GM13977 (cell line): ENCODE data around the gene KITLG.
"Not testable (repeated sequence)": the region's sequence is repeated elsewhere in the genome, so short reads cannot be mapped to it uniquely, and the experiment has no call there.

ENCODE experiments used
- DNase-seq: peaks from one replicate; pipeline ENCODE4 v3.0.0; 2012; ENCODE audit warnings: low spot score
- CTCF ChIP-seq: IDR thresholded peaks from 2 replicates; pipeline ENCODE4 v1.5.1; 2012; ENCODE audit warnings: mild to moderate bottlenecking, control low read depth; ENCODE audit not compliant: insufficient read depth; ENCODE audit errors: extremely low read depth, missing control alignments
- in situ Hi-C: fragments of 300-500 bp; cut with MboI; formaldehyde crosslinking; loops from one replicate; pipeline ENCODE4 v1.12.0; 2022; ENCODE audit warnings: low sequenced_read_pairs, low pct_unique_long_range_greater_than_20kb, mixed read lengths, inconsistent platforms; ENCODE audit not compliant: unreplicated experiment

The KITLG gene

GRCh38 chr12:88518863-88519403, 61.3 kb downstream of the KITLG start:
- no peak for TF ChIP-seq CTCF
- no peak for DNase-seq
- in situ Hi-C loops = no loop called here

- TF ChIP-seq CTCF = no peak
- no peak for DNase-seq
- in situ Hi-C loops = no loop called here
These were observed 63.5 kb downstream of the KITLG start for GRCh38 chr12:88516811-88517210.

GRCh38 chr12:88510843-88511242, 69.4 kb downstream of the KITLG start:
- TF ChIP-seq CTCF = no peak
- in situ Hi-C loops = no loop called here

GRCh38 chr12:88509851-88510250, 70.4 kb downstream of the KITLG start:
- TF ChIP-seq CTCF = no peak
- DNase-seq = no peak
- in situ Hi-C loops = no loop called here

More at GRCh38 chr12:88510843-88511242, 69.4 kb downstream of the KITLG start:
- DNase-seq = no peak

- TF ChIP-seq CTCF = no peak
- in situ Hi-C loops = no loop called here
- DNase-seq = no peak
These were observed 70.9 kb downstream of the KITLG start for GRCh38 chr12:88509347-88509746.

- DNase-seq, in situ Hi-C loops: not testable (repeated sequence)
These were observed 72.4 kb downstream of the KITLG start for GRCh38 chr12:88507851-88508250.

GRCh38 chr12:88507270-88507669, 73.0 kb downstream of the KITLG start:
- in situ Hi-C loops = no loop called here
- no peak for TF ChIP-seq CTCF
- DNase-seq = no peak
